ENCODE data around the gene LHX1.

Gene LHX1

DNA sequence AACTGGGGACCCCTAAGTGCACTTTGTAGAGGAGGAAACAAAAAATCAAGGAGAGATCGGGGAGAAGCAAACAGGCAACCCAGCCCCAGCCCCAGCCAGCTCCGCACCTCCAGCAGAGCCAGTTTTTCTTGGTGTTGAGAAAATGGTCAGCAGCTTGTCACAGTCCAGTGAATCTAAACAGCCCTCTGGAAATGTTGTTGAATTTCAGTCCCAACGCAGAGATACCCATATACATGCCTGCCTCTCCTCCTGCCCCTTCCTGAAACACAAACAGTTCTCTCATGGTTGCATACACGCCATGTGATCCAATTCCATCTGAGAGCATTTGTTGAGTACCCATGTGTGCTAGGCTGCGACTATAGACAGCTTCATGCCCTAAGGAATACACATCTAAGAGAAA is 42.4 kb upstream of the LHX1 start:
- no peak for TF ChIP-seq ZFX (IDR thresholded peaks at IDR 0.05)
- TF ChIP-seq, protein P1, sequence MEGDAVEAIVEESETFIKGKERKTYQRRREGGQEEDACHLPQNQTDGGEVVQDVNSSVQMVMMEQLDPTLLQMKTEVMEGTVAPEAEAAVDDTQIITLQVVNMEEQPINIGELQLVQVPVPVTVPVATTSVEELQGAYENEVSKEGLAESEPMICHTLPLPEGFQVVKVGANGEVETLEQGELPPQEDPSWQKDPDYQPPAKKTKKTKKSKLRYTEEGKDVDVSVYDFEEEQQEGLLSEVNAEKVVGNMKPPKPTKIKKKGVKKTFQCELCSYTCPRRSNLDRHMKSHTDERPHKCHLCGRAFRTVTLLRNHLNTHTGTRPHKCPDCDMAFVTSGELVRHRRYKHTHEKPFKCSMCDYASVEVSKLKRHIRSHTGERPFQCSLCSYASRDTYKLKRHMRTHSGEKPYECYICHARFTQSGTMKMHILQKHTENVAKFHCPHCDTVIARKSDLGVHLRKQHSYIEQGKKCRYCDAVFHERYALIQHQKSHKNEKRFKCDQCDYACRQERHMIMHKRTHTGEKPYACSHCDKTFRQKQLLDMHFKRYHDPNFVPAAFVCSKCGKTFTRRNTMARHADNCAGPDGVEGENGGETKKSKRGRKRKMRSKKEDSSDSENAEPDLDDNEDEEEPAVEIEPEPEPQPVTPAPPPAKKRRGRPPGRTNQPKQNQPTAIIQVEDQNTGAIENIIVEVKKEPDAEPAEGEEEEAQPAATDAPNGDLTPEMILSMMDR (conservative IDR thresholded peaks at IDR 0.05), result no peak

DNA sequence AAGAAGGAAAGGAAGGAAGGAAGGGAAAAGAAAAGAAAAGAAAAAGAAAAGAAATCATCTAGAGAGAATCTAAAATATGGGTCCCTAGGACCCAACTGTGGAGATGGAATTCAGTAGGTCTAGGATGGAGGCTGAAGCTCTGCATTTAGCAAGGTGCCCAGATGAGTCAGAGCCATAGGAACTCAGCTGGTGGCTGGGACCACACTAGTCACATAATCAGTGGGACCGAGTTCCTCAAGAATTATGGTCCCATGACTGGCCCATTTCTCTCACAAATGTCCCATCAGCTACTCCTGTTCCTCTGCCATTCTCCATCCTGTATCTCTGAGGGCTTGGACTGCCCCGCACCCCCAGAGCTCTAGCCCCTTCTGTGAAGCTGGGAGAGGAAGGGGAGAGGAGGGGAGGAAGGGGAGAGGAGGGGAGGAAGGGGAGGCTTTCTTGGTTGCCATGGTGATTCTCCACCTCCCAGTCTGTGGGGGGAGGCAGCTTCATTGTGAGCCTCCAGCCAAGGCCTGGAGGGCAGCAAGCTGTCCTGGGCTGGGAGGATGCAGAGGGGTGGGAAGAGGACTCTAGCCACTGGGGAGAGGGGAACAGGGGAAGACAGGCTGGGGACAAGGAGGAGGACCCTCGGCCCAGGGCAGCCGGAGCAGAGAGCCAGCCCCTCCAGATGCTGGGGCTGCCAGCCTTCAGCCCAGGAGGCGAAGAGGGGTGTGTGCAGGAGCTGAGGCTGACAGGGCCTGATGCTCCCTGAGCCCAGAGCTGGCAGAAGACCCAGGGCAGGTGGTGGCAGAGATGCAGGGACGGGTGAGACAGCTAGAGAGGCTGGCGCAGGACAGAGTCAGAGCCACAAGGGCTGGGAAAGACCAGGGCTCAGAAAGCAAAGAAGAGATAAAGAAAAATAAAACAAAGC is 37.8 kb upstream of the LHX1 start:
- TF ChIP-seq ZFX (IDR thresholded peaks at IDR 0.05), result no peak
- TF ChIP-seq, protein P1 (conservative IDR thresholded peaks at IDR 0.05), result no peak
- no peak overlapping the region for H3K27ac ChIP-seq

More for the DNA sequence above, 42.4 kb upstream of the LHX1 start:
- no peak overlapping the region for H3K27ac ChIP-seq

DNA sequence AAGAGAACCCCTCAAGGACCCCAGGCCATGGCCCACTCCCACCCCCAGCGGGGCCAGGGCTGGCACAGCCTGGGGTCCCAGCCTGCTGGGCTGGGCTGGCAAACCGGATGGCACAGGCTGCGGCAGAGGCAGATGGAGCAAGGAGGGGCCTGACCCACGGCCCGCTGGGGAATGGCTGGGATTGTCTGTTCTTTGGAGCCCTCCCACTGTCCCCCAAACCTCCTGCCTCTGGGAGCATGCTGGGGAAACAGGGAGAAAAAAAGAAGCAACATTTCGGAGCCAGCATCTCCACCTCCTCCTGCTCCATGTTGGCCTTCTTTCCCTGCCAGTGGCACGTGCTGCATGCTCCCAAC is 37.1 kb upstream of the LHX1 start:
- no peak overlapping the region for H3K27ac ChIP-seq
- no peak for TF ChIP-seq ZFX (IDR thresholded peaks at IDR 0.05)
- TF ChIP-seq, protein P1 (conservative IDR thresholded peaks at IDR 0.05), result no peak

DNA sequence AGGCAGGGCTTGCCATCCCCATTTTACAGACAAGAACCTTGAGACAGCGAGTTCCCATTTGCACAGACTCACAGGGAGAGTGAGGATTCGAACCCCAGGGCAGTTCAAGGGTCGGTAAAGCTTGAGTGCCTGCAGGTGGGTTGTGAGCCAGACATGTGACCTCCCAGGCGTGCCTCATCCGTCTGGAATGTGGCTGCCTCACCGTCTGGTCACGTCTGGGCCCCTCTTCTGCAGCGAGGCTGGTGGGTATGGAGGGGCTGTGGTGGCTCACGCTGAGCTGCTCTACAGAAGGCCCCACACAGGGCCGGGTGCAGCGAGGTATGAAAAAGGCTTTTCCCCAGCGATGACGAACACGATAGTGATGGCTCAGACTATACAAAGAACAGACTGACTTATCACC is 35.8 kb upstream of the LHX1 start:
- TF ChIP-seq ZFX (IDR thresholded peaks at IDR 0.05), result no peak
- TF ChIP-seq, protein P1 (conservative IDR thresholded peaks at IDR 0.05), result no peak
- H3K27ac ChIP-seq, result no peak overlapping the region

DNA sequence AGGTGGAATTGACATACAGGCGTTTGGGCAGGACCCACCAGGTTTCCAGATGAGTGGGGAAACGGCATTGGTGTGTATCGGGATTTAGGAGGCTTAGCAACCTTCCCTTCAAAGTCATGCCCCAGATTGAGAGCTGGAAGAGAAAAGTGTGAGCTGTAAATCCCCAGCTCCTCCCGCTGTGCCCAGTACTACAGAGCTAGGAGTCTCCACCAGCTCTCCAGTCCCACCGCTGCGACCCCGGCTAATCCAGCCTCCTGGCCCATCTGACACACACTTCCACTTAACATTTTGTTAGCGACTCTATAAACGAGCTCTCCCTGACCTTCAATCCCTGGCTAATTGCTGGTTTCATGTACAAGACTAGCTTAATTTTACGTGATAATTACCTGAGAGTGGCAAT is 29.9 kb upstream of the LHX1 start:
- no peak for TF ChIP-seq ZFX (IDR thresholded peaks at IDR 0.05)
- TF ChIP-seq, protein P1 (conservative IDR thresholded peaks at IDR 0.05), result no peak

DNA sequence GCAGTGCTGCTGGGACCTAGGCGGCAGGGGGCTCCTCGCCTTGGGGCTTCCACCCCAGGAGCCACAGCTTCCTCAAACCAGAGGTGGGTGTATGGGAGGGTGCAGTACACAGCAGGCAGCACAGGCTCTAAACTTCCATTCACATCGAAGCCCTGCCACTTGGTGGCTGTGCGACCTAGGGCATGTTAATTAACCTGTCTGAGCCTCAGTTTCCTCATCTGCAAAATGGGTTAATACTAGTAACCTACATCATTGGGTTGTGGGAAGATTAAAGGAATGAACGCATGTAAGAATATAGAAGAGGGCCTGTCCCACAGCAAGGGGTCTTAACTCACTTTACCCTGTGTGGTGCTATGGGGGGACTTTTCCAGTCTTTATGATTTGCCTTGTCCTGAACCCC is 26.8 kb upstream of the LHX1 start:
- TF ChIP-seq, protein P1 (conservative IDR thresholded peaks at IDR 0.05), result no peak
- no peak for TF ChIP-seq ZFX (IDR thresholded peaks at IDR 0.05)
- no peak overlapping the region for H3K27ac ChIP-seq

More for the DNA sequence above, 29.9 kb upstream of the LHX1 start:
- H3K27ac ChIP-seq, result no peak overlapping the region

DNA sequence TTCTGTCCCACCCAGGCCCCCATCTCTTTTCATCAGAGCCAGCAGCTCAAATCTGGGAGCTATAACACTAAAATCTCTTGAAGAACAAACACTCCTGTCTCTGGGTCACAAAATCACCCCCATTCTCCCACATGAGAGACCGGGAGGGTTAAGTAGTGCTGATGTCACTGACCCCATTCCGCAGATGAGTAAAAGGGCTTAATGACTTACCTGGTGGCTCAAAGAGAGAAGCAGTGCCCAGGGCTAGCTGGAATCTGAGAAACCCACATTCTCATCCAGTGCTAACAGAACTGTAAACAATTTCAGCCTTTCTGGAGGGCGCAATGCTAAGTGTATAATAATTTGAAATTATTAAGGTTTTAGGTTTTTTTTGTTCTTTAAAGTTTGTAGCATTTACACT is 26.3 kb upstream of the LHX1 start:
- no peak overlapping the region for H3K27ac ChIP-seq
- TF ChIP-seq ZFX (IDR thresholded peaks at IDR 0.05), result no peak
- TF ChIP-seq, protein P1 (conservative IDR thresholded peaks at IDR 0.05), result no peak

Data from C4-2B (cell line).